Endothelial cell of umbilical vein (primary cell): ENCODE results near the gene PRRT1.

Experiments used
- EZH2 ChIP-seq: IDR thresholded peaks from 2 replicates; pipeline ENCODE4 v1.6.1; 2012; ENCODE audit warnings: borderline replicate concordance, low read depth, mild to moderate bottlenecking, moderate library complexity, low read length, inconsistent platforms; ENCODE audit not compliant: severe bottlenecking
- GATA2 ChIP-seq: IDR thresholded peaks from 2 replicates; pipeline ENCODE4 v1.7.0; 2011; ENCODE audit warnings: low read depth, mild to moderate bottlenecking, moderate library complexity, mixed read lengths, low read length; ENCODE audit not compliant: insufficient read length, insufficient read depth
- MYC ChIP-seq: IDR thresholded peaks from one replicate; pipeline ENCODE4 v1.6.1; 2011; ENCODE audit warnings: mild to moderate bottlenecking, low read depth, low read length
- POLR2A ChIP-seq: IDR thresholded peaks from 2 replicates; pipeline ENCODE4 v1.6.1; 2012; ENCODE audit warnings: low read depth, mild to moderate bottlenecking, control low read depth, low read length
- POLR2AphosphoS5 ChIP-seq: IDR thresholded peaks from 2 replicates; pipeline ENCODE4 v1.6.1; 2012; ENCODE audit warnings: low read depth, mild to moderate bottlenecking, control low read depth, low read length, moderate library complexity; ENCODE audit not compliant: insufficient read depth
- TF ChIP-seq, protein P1 (sequence below), 2 donors: IDR thresholded peaks; 1 replicate in 1 of 2; 2 replicates in 1 of 2; pipeline ENCODE4 v1.5.1; 2011; ENCODE audit warnings: low read length in 2 of 2, mild to moderate bottlenecking in 2 of 2, moderate library complexity in 2 of 2, control low read depth in 1 of 2, inconsistent platforms in 1 of 2, low read depth in 1 of 2; ENCODE audit not compliant: insufficient read depth in 1 of 2; ENCODE audit errors: extremely low read depth in 1 of 2
- TF ChIP-seq, protein P2 (sequence below): IDR thresholded peaks from 2 replicates; pipeline ENCODE4 v1.6.1; 2011; ENCODE audit not compliant: insufficient read depth, insufficient read length

DNA sequence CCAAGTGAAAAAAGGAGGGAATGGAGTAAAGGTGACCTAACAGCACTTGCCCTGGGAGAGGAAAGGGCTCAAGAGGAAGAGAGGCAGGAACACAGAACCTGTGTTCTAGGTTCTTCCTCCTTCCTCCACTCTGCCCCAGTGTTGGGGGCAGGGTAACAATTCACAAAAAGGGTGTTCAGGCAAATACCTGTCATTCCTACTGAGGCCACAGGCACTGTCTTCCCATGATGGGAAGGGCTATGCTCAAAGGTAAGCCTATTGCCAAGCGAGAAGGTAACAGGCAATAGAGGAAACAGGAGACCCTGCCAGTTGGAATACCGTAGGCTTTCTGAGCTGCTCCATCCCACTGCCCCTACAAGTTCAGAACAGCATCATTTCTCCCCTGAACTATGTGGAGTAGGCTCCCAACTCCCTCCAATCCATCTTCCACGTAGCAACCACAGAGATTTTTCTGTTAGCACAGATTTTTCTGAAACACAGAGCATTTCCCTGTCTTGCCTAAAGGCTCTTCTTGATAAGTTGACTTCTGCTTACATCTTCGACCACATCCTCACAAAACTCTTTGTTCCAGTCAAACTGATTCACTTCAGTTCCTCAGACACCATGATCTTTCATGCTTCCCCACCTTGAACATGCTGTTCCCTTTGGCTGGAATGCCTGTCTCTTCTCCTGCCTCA, 21.4 kb upstream of the PRRT1 start:
- TF ChIP-seq, protein P1, sequence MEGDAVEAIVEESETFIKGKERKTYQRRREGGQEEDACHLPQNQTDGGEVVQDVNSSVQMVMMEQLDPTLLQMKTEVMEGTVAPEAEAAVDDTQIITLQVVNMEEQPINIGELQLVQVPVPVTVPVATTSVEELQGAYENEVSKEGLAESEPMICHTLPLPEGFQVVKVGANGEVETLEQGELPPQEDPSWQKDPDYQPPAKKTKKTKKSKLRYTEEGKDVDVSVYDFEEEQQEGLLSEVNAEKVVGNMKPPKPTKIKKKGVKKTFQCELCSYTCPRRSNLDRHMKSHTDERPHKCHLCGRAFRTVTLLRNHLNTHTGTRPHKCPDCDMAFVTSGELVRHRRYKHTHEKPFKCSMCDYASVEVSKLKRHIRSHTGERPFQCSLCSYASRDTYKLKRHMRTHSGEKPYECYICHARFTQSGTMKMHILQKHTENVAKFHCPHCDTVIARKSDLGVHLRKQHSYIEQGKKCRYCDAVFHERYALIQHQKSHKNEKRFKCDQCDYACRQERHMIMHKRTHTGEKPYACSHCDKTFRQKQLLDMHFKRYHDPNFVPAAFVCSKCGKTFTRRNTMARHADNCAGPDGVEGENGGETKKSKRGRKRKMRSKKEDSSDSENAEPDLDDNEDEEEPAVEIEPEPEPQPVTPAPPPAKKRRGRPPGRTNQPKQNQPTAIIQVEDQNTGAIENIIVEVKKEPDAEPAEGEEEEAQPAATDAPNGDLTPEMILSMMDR (IDR thresholded peaks at IDR 0.05; ENCODE audit: extremely low read depth in 1 of 2, insufficient read depth in 1 of 2, low read depth in 1 of 2, low read length in 2 of 2) = no peak
- no peak for TF ChIP-seq POLR2A
- TF ChIP-seq EZH2 = no peak
- TF ChIP-seq POLR2AphosphoS5 = no peak
- TF ChIP-seq GATA2 = no peak
- no peak for TF ChIP-seq MYC
- TF ChIP-seq, protein P2, sequence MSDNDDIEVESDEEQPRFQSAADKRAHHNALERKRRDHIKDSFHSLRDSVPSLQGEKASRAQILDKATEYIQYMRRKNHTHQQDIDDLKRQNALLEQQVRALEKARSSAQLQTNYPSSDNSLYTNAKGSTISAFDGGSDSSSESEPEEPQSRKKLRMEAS = no peak
